Activated CD4-positive, alpha-beta T cell treated with anti-CD3 and anti-CD28 coated beads for 1 hour (primary cell): Measurements from ENCODE around the gene UBA6.
A peak's percentile ranks its signal among the peaks of the same experiment; 100 is the strongest.
"Not testable (repeated sequence)": the region's sequence is repeated elsewhere in the genome, so short reads cannot be mapped to it uniquely, and the experiment has no call there.

Experiments
- DNase-seq: peaks from one replicate; pipeline ENCODE4 v3.0.0-alpha.2; 2020

UBA6 gene

GRCh38 chr4:67700738-67701516 is at the start of gene UBA6:
TSS of gene UBA6 (minus strand) at chr4:67701155. CDS start at chr4:67701119, 36 bp downstream.
- DNase-seq, result peak; percentile 89

GRCh38 chr4:67750691-67751090 is 49.7 kb upstream of the UBA6 start:
- no peak for DNase-seq

GRCh38 chr4:67749286-67749685 is 48.3 kb upstream of the UBA6 start:
- no peak for DNase-seq

- no peak for DNase-seq
Measured at GRCh38 chr4:67746797-67747495, 46.0 kb upstream of the UBA6 start.

- DNase-seq, result no peak
Measured at GRCh38 chr4:67744561-67745283, 43.8 kb upstream of the UBA6 start.

GRCh38 chr4:67743194-67743593 is 42.2 kb upstream of the UBA6 start:
- no peak for DNase-seq

GRCh38 chr4:67736262-67736661 is 35.3 kb upstream of the UBA6 start:
- no peak for DNase-seq

- DNase-seq, result no peak
Measured at GRCh38 chr4:67735325-67735724, 34.4 kb upstream of the UBA6 start.

- not testable (repeated sequence) for DNase-seq
Measured at GRCh38 chr4:67730511-67730910, 29.6 kb upstream of the UBA6 start.

- no peak for DNase-seq
Measured at GRCh38 chr4:67727124-67727850, 26.3 kb upstream of the UBA6 start.

- no peak for DNase-seq
Measured at GRCh38 chr4:67725981-67726380, 25.0 kb upstream of the UBA6 start.

- DNase-seq, result no peak
Measured at GRCh38 chr4:67725132-67725531, 24.2 kb upstream of the UBA6 start.

GRCh38 chr4:67723949-67724348 is 23.0 kb upstream of the UBA6 start:
- no peak for DNase-seq

- no peak for DNase-seq
Measured at GRCh38 chr4:67723341-67723740, 22.4 kb upstream of the UBA6 start.

- DNase-seq, result no peak
Measured at GRCh38 chr4:67721770-67722597, 21.0 kb upstream of the UBA6 start.

GRCh38 chr4:67721315-67721769 is 20.4 kb upstream of the UBA6 start:
- DNase-seq, result no peak

GRCh38 chr4:67719953-67720617 is 19.1 kb upstream of the UBA6 start:
- DNase-seq, result no peak

GRCh38 chr4:67718848-67719247 is 17.9 kb upstream of the UBA6 start:
- DNase-seq, result no peak

- no peak for DNase-seq
Measured at GRCh38 chr4:67717586-67717985, 16.6 kb upstream of the UBA6 start.

- DNase-seq, result no peak
Measured at GRCh38 chr4:67714955-67715354, 14.0 kb upstream of the UBA6 start.

GRCh38 chr4:67714248-67714583 is 13.3 kb upstream of the UBA6 start:
- no peak for DNase-seq
